Measurements from ENCODE around the gene ADCY7. TPM values are rescaled to one million over a fixed set of nuclear protein-coding genes. Genes with fewer than 3 reads are reported as not detected.

ADCY7 gene
- total RNA-seq, 2 donors from 2014 or later: 30.1 to 37.2 TPM

- Histone ChIP-seq H3K27ac (ENCODE audit: low read depth, low read length) (no peak overlapping the region), H3K9me3 (ENCODE audit: control insufficient read depth, low read length) (no peaks in the 10 kb centered on the region), H3K4me3 (ENCODE audit: low read length) (no peak overlapping the region), H3K27me3 (ENCODE audit: control insufficient read depth, insufficient read depth, low read length, poor library complexity, severe bottlenecking) (no peaks in the 10 kb centered on the region), H3K9ac (ENCODE audit: extremely low read depth, low read length, poor library complexity, severe bottlenecking) (no peak overlapping the region), H3K4me1 (ENCODE audit: control insufficient read depth, insufficient read depth, low read length) (peaks cover 5% of the 10 kb centered on the region), H3K36me3 (ENCODE audit: control insufficient read depth, insufficient read depth, low read length) (no peaks in the 10 kb centered on the region)
- Mint-ChIP-seq H3K27ac (no peak overlapping the region), H3K27me3 (ENCODE audit: insufficient read depth) (no peaks in the 10 kb centered on the region), H3K9me3 (peaks cover 7% of the 10 kb centered on the region), H3K4me1 (peaks cover 8% of the 10 kb centered on the region), H3K4me3 (no peak overlapping the region), H3K36me3 (ENCODE audit: low read depth) (no peaks in the 10 kb centered on the region)
- WGBS, 2 experiments (ENCODE audit: insufficient coverage in 1 of 2, insufficient read length in 1 of 2): 92 to 100% methylated on average over 1 to 2 of the region's 2 CpGs
- TF ChIP-seq CTCF (conservative IDR thresholded peaks at IDR 0.05): no peak
- no peak for DNase-seq
Observed at GRCh38 chr16:50276326-50276640, 9.9 kb downstream of the ADCY7 start.

DNA sequence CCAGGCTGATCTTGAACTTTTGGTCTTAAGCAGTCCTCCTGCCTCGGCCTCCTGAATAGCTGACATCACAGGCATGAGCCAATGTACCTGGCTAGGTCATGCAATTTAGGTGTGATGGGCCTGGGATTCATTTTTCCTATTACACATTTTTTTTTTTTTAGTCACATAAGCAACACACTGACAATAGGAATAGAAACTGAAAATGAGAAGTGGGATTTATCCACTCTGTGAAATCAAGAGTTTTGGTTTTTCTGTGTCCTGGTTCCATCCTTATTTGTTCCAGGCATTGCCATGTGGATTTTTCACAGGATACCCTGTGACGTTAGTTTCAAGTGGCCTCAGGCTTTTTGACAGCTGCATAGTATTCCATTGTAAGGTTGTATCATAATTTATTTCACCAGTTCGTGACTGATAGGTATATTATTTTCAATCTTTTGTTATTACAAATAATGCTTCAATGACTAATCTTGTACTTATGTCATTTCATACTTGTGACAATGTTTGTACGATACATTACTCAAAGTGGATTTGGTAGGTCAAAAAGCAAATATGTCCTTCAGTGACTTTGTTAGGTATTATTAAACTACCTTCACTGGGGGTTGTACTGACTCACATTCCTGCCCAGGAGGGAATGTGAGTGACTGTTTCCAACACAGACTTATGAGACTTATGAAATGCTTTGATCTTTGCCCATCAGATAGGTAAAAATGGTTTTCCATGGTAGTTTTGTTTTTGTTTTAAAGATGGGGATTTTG, 10.6 kb downstream of the ADCY7 start:
- H3K27ac Mint-ChIP-seq: no peak overlapping the region
- Histone ChIP-seq H3K9me3 (ENCODE audit: control insufficient read depth, low read length) (no peaks in the 10 kb centered on the region), H3K27ac (ENCODE audit: low read depth, low read length) (no peak overlapping the region), H3K36me3 (ENCODE audit: control insufficient read depth, insufficient read depth, low read length) (no peaks in the 10 kb centered on the region), H3K4me3 (ENCODE audit: low read length) (no peak overlapping the region), H3K9ac (ENCODE audit: extremely low read depth, low read length, poor library complexity, severe bottlenecking) (no peak overlapping the region), H3K4me1 (ENCODE audit: control insufficient read depth, insufficient read depth, low read length) (peaks cover 5% of the 10 kb centered on the region), H3K27me3 (ENCODE audit: control insufficient read depth, insufficient read depth, low read length, poor library complexity, severe bottlenecking) (no peaks in the 10 kb centered on the region)
- TF ChIP-seq CTCF (conservative IDR thresholded peaks at IDR 0.05): no peak
- H3K9me3 Mint-ChIP-seq: peaks cover 7% of the 10 kb centered on the region
- WGBS, 2 experiments (ENCODE audit: insufficient coverage in 1 of 2, insufficient read length in 1 of 2): 94 to 97% methylated on average over 2 to 4 of the region's 4 CpGs
- no peaks in the 10 kb centered on the region for H3K36me3 Mint-ChIP-seq (ENCODE audit: low read depth)
- no peak overlapping the region for H3K4me3 Mint-ChIP-seq
- peaks cover 8% of the 10 kb centered on the region for H3K4me1 Mint-ChIP-seq
- H3K27me3 Mint-ChIP-seq (ENCODE audit: insufficient read depth): no peaks in the 10 kb centered on the region
- no peak for DNase-seq

DNA sequence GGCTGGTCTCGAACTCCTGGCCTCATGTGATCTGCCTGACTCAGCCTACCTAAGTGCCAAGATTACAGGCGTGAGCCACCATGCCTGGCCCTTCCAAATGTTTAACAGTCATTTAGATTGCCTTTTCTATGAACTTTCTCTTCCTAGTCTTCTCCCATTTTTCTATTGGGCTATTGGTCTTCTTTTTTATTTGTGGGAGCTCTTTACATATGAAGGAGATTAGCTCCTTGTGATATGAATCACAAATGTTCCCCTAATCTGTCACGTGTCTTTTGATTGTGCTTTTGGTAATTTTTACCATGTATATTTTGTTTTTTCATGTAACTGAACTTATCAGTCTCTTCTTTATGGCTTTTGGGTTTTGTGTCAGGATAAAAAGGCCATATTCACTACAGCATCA, 11.9 kb downstream of the ADCY7 start:
- Histone ChIP-seq H3K36me3 (ENCODE audit: control insufficient read depth, insufficient read depth, low read length) (no peaks in the 10 kb centered on the region), H3K9ac (ENCODE audit: extremely low read depth, low read length, poor library complexity, severe bottlenecking) (no peak overlapping the region), H3K9me3 (ENCODE audit: control insufficient read depth, low read length) (no peaks in the 10 kb centered on the region), H3K4me3 (ENCODE audit: low read length) (no peak overlapping the region), H3K27me3 (ENCODE audit: control insufficient read depth, insufficient read depth, low read length, poor library complexity, severe bottlenecking) (no peaks in the 10 kb centered on the region), H3K27ac (ENCODE audit: low read depth, low read length) (no peak overlapping the region), H3K4me1 (ENCODE audit: control insufficient read depth, insufficient read depth, low read length) (peaks cover 5% of the 10 kb centered on the region)
- Mint-ChIP-seq H3K27ac (no peak overlapping the region), H3K4me3 (no peak overlapping the region), H3K27me3 (ENCODE audit: insufficient read depth) (no peaks in the 10 kb centered on the region), H3K4me1 (peaks cover 8% of the 10 kb centered on the region), H3K36me3 (ENCODE audit: low read depth) (no peaks in the 10 kb centered on the region), H3K9me3 (peaks cover 7% of the 10 kb centered on the region)
- no peak for TF ChIP-seq CTCF (conservative IDR thresholded peaks at IDR 0.05)
- DNase-seq: no peak
- WGBS, 2 experiments (ENCODE audit: insufficient coverage in 1 of 2, insufficient read length in 1 of 2): 46 to 64% methylated on average over 2 to 3 of the region's 3 CpGs
